COLO829 (cell line): ENCODE measurements around the gene BMP7.
"Not testable (repeated sequence)": the region's sequence is repeated elsewhere in the genome, so short reads cannot be mapped to it uniquely, and the experiment has no call there.

Source experiments
- DNase-seq: peaks from one replicate; pipeline ENCODE4 v3.0.0; 2012; ENCODE audit warnings: low spot score

Gene BMP7

DNA sequence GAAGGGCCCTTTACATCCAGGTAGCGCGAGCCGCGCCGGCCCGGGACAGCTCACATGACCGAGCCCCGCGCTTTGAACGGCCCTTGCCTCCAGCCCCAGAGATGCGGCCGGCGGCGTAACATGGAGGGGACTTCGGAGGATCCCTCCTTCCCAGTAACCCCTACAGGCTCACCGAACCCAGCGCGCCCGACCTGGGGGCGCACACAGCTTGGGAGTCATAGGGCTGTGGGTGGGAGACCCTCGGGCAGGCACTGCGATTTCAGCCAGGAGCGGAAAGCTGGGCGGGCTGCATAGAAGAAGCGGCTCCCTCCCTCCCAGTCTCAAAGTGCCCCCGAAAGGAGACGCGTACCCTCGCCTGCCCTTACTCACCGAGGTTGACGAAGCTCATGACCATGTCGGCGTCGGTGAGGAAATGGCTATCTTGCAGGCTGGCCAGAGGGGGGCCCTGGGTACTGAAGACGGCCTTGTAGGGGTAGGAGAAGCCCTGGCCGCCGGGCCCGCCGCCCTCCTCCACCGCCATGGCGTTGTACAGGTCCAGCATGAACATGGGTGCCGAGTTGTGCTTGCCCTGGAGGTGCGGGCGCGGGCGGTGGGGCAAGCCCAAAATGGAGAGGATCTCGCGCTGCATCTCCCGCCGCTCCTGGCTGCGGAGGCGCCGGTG, 975 bp downstream of the BMP7 start:
- no peak for DNase-seq

DNA sequence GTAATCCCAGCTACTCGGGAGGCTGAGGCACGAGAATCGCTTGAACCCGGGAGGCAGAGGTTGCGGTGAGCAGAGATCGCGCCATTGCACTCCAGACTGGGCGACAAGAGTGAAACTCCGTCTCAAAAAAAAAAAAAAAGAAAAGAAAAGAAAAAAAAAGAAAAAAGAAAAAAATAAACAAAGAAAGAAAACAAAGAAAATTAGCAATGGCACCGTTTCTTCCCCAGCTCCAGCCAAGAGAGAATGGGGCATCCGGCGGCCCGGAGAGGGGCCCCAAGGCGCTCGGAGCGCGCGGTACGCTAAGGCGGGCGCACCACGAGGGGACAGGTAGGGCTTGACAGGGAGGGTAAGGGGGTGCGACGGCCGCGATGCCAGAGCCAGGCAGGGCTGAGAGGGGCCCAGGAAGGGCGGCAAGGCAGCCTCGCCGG, 1.5 kb downstream of the BMP7 start:
- DNase-seq = not testable (repeated sequence)

DNA sequence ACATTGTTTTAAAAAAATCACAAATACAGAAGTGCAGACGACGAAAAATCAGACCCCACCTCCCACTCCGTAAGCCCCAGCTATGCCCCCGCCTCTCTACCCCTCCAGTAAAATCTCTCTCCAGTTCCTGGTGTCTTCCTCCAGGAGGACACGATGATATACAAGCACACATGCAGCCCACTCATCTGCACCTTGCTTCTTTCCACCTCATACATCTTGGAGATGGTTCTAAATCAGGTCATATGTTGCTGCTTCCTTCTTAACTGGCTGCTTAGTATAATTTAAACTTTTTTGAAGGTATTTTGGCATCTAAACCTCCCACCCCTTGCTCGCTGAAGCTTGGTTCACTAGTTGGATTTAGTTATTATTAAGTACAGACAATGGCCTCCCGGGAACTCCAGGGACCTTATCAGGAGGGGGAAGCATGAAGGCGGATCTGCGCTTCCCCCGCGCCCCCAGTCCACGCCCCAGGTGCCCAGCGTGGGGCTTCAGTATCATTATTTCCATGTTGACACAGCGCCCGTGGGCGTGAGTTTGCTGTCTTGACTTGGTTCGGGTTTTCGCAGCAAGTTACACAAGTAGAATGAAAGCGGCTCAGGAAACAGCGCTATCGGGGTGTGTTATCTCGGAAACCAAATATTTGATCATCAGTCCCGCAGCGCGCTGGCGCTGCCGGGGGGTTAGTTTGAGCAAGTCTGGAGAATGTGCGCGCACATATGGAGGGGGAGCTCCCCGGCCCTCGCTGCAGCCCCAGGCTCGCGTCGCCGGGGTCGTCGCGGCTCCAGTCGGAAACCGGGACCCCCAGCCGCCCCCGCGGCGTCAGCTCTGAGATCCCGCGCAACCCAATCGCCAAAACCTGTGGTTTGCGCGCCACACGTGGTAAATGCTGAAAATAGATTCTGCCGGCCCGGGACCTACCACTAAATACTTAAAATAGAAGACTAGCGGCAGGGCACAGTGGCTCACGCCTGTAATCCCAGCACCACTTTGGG, 2.3 kb downstream of the BMP7 start:
- DNase-seq = no peak

DNA sequence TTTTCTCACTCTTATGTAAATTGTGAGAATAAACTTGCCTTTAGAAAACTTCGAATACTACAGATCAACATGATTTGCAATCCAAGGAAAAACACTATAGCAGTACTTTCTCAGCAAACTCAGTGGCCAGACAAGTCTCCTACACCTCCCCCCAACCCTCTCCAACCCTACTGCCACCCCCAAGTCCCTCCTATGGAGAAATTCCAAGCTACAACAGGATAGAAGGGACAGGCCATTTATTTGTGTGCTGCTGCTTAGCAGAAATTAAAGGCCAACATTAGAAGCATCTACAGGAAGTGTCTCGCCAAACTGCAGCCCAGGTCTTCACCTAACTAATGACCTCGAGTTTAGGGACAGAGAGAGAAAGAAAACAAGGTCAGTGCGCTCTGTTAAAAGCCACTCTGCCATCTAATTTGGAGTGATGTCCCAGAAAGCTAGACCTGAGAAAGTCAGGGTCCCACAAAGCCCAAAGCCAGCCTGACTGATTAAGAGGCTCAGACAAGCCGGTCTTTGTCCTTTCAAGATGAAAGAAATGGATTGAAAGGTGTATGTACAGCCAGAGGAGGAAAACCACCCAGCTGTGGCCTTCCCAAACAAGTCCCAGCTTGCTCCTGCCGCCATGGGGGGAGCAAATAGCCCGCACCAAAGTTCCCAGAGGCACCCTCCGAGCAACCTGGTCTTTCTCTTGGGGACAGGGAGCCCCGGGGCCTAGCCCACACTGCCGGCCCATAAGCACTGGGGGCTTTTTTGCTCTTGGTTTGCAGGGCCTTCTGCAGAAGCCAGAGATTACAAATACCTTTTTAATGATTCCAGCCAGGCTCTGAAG, 3.4 kb downstream of the BMP7 start:
- no peak for DNase-seq

DNA sequence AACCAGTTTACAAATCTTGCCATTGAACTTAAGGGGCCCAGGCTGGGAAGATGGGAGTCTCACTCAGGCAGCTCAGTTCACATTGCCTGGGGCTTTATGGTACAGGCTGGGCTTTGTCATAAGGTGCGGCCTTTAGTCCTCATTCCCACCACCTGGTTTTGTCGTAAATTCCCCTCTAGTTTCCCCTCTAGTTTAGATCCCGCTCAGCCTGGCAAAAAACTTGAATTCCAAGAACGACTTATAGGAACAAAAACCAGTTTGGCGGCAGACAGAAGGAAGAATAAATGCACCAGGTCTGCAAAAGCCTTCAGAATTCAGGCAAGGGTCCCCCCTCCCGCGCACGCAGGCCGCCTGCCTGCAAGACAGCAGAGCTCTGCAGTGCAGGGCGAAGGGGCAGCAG, 4.1 kb downstream of the BMP7 start:
- DNase-seq = no peak

DNA sequence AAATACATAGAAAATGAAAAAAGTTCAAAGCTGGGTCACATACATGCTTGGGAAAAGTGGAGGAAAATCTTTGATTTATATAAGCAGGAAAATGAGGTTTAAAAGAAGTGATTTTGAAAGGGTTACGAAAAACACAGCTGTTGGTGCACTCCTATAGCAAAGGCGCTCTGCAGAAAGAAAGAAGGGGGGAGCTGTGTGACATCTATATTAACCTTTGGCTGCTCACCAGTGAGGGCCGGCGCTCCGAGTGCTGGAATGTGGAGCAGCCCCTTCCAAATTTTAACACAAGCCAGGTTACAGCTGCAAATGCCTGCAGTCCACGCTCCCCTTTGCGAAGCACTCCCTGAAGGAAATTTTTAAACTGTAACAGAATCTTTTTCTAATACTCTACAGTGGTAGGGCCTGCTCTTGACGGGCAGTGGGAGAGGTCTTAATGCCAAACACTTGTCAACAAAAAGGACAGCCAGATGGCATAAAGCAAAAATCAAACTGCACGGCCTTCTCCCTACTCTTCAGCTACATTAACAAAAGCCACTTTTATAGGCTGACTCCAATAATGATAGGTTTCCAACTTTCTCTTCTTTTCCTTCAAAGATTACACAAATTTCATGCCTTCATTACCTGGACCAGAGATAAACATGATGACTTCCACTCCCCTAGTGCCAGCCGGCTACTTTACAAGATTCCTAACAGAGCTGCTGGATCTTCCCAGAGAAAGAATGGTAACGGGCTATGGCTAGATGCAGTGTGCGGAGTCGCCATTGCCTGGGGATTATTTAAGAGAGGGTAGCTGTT, 4.8 kb downstream of the BMP7 start:
- no peak for DNase-seq

DNA sequence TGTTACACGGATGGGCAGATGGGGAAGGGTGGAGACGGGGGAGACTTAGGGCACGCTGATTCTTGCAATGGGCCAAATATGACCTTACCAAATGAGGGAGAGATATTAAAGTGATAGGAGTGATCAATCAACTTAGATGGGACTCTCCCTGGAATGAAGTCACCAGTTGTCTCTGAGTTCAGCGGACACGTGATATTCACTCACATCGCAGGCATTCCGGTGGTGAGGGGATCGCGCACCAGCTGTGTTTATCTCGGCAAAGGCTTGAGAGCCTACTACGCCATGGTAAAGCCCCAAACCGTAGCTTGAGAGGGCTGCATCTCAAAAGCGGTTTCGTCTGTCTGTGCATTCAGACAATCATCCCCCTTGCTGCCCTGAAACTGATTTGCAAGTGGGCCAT, 5.5 kb downstream of the BMP7 start:
- no peak for DNase-seq

DNA sequence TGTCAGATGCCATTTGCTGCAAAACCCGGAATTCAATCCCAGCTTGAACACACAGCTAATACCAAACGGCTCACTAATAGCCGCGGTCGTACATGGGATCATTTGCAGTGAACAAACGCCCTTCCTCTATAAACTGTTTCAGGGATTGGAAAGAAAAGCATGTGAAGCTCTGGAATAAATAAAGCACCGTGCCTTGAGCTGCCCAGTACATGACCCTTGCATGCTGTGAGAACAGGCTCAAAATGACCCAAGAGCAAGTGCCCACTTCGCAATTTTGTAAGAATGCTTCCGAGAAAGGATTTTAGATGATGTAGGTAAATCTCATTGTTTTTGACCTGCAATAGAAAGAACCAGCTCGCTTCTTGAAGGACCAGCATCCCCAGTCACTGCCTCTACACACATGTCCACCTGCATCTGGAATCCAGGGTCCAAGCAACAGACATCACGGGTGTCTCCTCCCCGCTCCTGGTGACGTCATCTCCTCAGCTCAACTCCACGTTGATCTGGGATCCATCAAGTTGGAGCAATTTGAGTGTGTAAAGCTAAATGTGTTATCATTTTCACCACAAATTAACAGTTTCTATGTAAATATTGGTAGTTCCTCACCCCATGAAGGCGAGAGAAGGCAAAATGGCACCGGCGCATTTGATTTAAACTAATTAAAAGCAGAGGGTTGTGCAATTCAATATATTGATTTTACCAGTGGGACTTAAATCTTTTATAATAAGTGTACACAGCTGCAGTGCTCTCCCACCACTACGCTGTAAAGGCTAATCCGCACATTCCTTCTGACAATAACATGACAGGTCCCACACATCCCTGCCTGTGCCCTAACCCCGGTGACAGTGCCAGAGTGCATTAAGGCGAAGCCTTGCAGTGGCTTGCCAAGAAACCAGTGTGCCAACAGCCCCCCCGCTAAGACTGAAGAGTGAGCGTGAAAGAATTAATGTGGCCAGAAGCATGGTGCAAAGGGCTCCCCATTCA, 6.2 kb downstream of the BMP7 start:
- no peak for DNase-seq

DNA sequence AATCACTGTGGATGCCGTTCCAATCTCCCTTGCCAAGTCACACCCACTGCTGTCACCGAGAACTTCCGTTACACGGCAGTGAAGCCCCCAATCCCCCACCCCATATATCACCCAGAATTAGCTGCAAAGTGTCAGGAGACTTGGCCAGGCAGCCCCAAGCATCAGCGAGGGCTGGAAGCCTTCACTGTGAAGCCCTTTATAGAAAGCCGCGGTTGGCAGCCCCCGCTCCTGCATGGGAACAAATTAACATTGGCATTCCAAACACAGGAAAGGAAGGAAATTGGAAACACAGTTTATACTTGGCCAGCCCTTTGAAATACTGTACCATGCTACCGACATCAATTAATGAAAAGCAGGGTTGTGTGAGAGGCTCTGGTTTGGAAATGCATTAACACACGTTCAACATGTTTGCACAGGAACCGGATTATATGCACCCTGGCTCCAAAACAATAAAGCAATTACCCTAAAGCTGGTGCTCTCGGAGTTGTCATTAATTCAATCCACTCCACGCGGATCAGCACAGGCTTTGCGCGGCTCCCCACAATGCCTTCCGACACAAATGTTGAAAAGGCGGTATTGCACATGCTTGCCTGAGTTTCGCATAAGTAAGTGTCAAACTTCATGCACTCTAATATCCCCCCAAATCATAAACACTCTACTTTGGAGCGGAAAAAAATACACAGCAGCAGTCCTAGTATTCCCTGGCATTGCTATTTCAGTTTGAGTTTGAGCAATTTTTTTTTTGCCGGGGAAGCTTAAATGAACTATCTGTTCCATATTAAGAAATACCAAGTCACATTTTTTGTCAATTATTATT, 7.1 kb downstream of the BMP7 start:
- no peak for DNase-seq

DNA sequence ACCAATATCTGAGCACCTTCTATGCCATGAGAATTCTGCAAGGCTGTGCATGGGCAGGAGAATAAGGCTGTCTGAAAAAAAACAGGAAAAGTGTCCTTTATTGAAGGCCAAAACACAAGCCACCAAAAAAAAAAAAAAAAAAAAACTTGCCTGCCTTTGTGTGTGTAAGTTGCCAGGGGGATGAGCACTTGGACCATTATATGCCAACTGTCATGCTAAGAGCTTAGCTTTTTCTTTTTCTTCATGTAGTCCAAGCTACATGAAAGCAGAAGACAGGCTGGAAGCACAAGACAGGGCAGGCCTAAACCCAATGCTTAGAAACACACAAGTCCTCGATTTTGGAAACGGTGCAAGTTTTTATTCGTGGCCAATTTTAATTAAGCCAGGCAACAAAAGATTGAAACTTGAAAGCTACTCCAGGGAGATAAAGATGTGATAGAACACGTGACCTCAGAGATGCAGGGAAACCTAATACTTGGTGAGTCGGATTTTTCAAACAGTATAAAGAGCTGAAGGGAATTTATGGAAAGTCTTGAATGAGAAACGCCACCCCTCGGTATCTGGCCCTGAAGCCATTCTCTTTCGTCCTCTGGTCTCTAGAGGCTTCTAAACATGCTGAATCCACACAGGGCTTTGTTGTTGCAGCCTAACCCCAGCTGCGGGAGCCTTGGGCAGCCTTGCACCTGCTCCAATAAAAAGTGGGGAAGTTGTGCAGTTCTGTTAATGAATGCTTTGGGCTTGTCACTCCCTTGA, 8.6 kb downstream of the BMP7 start:
- DNase-seq = no peak

DNA sequence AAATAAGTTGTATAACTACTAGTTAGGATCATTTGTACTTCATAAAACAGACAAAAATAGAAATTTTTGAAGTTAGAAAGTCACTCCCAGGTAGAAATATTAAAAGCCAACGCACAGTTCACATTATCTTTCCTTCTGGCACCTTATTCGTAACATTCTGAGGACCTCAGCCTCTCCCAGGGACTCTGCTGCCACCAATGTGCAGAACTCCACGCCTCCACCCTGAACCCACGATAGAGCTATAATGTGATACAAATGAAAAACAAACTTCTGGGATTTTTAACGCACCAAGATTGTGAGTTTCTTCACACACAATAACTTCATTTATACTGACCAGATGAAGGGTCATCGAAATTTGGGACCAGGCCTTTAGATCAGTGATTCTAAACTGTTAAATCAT, 9.5 kb downstream of the BMP7 start:
- no peak for DNase-seq

DNA sequence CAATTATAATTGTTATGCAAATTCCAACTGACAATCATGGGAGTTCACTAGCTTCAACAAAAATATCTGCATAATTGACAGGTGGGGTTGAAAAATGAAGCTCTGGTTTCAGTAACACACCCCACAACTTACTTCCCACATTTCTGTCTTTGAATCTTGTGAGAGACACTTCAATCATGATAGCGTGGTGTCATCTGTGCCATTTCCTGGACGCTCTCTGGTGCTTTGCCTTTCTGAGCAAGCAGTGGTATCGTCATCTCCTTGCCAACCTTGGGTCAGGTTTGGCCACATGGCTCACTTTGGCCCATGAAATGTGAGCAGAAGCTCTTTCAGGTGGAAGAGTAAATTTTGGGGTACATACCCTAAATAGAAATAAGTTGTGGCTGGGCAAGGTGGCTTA, 10.2 kb downstream of the BMP7 start:
- no peak for DNase-seq

DNA sequence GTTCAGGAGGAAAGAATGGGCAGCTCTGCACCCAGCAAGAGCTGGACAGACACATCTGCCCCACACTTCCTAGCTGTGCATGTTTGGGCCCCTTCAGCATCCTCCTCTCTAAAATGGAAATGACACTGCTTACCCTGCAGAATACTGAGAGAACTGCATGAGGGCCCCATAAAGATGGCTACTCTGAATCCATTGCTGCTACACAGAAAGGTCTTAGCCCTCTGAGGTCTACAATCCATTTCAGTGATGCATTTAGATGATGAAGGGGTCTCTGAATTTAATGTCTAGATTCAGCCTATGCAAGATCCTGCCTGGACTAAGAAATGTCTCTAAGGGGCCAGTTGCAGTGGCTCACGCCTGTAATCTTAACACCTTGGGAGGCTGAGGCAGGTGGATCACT, 11.3 kb downstream of the BMP7 start:
- no peak for DNase-seq

DNA sequence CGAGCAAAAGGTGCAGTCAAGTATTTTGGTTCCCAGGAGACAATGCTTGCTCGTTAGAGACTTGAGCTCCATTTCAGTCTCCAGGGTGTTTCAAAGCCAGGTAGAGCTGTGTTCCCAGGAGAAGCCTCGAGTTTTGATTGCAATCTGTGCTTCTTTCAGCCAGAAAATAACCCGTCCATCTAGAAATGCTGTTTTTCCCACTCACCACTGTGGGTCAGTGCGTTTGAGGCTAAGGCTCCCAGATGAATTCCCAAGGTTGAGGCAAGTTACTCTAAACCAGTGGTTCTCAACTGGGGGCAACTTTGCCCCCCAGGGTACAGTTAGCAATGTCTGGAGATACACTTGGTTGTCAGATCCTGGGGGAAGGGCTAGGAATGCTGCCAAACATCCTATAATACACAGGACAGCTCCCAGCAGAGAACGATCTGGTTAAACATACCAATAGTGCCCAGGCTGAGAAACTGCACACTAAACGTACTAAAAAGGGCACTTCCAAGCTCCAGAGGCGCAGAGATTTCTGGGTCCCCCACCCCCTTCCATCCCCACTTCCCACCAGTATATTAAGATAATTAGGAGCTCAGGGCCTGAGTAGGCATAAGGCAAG, 13.8 kb downstream of the BMP7 start:
- no peak for DNase-seq

DNA sequence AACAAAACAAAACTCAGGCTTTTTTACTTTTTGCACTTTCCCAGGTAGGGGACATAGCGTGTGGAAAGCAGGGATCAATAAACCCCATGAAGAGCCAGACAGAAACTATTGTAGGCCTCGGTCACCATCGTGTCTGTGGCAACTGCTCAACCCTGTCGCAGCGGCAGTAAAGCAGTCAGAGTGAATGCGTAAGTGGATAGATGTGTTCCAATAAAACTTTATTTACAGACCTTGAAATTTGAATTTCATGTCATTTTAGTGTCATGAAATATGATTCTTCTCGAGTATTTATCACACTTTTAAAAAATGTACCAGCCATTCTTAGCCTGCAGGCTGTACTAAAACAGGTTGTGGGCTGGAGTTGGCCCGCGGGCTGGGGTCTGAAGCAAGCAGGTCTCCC, 14.5 kb downstream of the BMP7 start:
- no peak for DNase-seq

DNA sequence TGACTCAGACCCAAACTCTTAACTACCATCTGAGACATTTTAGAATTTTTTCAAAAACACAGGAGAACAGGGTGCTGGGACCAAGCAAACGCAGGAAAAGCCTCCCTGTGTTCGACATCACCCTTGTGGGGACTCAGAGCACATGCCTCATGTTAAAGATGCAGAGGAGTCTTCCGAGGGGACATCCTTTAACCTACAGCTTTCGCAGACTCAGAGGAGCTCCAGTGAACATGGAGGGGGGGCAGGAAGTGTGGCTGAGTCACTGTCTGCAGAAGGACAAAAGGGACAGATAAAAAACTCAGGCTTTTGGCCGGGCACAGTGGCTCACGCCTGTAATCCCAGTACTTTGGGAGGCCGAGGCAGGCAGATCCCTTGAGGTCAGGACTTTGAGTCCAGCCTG, 15.1 kb downstream of the BMP7 start:
- DNase-seq = no peak

DNA sequence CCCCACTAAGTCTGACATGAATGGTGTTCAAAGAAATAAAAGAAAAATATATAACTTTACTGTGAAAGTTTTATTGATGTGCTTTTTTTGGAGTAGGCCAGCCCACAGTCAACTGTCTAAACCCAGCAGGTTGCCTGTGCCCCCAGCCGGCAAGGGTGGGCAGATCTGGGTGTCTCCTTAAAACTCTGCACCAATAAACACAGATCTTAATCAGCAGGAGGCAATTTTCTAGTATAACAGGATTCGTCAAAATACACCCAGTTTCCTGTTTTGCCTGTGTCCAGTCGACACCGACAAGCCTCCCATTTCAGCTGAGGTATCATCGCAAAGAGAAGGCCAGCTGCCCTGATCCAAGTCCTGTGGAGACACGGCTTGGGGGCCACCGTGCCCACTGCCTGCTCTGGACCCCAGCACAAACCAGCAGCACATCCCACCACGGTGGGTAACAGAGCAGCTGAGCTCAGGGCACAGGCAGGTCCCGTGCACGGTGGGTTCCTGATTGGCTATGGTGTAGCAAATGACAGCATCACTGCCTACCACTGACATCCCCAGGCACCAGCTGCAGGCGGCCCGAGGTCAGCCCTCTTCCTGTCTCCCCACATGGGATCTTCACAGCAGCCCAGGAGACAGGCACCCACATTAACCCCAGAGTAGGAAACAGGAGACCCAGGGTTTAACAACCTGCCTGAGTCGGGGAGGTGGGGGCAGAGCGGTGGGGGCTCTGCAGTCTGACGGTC, 15.7 kb downstream of the BMP7 start:
- DNase-seq = no peak

DNA sequence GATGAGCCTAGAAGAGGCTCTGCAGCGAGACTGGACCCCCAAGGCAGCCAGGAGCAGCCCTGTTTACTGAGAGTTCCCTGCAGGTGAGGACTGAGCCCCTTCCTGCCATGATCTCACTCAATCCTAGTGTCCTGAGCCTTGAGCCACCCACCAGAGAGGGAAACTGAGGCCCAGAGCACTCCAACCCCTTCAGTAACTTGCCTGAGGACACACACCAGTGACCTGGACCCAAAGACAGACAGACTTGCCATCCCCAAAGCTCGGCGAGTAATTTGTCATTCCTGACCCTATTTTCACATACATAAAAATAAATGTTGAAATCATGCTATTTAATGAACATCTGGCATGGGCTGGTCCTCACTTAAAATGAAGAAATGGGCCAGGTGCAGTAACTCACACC, 16.7 kb downstream of the BMP7 start:
- no peak for DNase-seq
